ENCODE data around the gene CMPK1.

DNA sequence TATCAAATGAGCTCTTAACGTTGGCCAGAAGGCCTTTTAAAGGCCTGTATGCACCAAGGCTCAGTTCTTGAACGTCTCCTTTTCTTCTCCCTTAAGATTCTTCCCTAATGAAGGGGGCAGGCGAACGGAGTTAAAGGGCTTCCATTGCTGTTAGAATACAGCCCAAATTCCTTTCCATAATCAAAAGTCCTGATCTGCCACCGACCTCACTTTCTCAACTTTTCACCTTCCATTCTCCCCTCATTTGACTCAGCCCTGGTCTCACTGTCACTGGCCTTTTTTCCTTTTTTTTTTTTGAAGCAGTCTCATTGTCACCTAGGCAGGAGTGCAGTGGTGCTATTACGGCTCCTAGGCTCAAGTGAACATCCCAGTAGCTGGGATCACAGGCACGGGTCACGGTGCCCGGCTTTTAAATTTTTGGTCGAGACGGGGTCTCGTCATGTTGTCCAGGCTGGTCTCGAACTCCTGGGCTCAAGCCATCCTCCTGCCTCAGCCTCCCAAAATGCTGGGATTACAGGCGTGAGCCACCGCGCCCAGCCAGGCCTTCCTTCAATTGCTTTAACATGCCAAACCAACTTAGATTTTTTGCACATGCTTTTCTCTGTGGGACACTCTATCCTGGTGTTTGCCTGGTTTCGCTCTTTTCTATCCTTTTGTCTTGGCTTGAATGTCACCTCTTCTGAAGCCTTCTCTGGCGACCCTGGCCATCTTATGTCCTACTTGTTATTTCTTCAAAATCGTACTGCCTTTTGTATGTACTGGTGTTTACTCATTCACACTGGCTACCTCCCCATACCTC lies 612 bp upstream of the CMPK1 start:
- TF ChIP-seq, protein P1, sequence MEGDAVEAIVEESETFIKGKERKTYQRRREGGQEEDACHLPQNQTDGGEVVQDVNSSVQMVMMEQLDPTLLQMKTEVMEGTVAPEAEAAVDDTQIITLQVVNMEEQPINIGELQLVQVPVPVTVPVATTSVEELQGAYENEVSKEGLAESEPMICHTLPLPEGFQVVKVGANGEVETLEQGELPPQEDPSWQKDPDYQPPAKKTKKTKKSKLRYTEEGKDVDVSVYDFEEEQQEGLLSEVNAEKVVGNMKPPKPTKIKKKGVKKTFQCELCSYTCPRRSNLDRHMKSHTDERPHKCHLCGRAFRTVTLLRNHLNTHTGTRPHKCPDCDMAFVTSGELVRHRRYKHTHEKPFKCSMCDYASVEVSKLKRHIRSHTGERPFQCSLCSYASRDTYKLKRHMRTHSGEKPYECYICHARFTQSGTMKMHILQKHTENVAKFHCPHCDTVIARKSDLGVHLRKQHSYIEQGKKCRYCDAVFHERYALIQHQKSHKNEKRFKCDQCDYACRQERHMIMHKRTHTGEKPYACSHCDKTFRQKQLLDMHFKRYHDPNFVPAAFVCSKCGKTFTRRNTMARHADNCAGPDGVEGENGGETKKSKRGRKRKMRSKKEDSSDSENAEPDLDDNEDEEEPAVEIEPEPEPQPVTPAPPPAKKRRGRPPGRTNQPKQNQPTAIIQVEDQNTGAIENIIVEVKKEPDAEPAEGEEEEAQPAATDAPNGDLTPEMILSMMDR (IDR thresholded peaks at IDR 0.05; ENCODE audit: low read depth, low read length, poor library complexity, severe bottlenecking) = no peak
- no peak for TF ChIP-seq EZH2phosphoT487 (IDR thresholded peaks at IDR 0.05; ENCODE audit: borderline replicate concordance, low read length)

Data from DOHH2 (cell line).